GM19328 (cell line): ENCODE results near the gene UFSP2.

Source experiments
- ATAC-seq: cut with Tn5 transposase; IDR thresholded peaks from one replicate; pipeline ENCODE4 v1.9.1; 2021; ENCODE audit warnings: mild to moderate bottlenecking, moderate library complexity; ENCODE audit not compliant: unreplicated experiment

Gene UFSP2

GRCh38 chr4:185357733-185358440 lies 67.9 kb downstream of the UFSP2 start:
- no peak for ATAC-seq

- ATAC-seq: no peak
These were observed 68.6 kb downstream of the UFSP2 start for GRCh38 chr4:185357211-185357610.

- ATAC-seq: no peak
These were observed 73.0 kb downstream of the UFSP2 start for GRCh38 chr4:185352741-185353140.

- no peak for ATAC-seq
These were observed 73.6 kb downstream of the UFSP2 start for GRCh38 chr4:185352202-185352601.

DNA sequence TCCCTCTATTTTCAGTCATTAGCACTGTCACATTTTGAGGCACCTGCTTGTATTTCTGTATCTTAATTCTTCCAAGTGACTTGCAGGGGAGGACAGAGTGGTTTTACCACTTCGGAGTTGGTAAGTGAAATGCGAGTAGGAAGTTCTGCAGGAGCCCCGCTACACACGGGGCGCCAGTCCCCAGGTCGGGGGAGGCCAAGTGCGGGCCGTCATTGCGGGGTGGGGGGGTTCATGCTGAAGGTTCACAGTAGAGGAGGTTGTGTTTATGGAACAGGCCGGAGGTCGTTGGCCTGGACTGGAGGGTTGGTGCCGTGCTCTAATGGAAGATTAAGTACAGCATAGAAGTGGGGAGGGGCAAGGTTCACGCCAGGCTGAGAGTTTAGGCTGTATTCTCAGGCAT lies 74.1 kb downstream of the UFSP2 start:
- no peak for ATAC-seq
